GM11168 (cell line): ENCODE data around the gene SIPA1.
"Not testable (repeated sequence)": the region's sequence is repeated elsewhere in the genome, so short reads cannot be mapped to it uniquely, and the experiment has no call there.

ENCODE experiments used
- in situ Hi-C: fragments of 300-500 bp; cut with MboI; formaldehyde crosslinking; loops from one replicate; pipeline ENCODE4 v1.12.0; 2022; ENCODE audit warnings: low sequenced_read_pairs; ENCODE audit not compliant: unreplicated experiment

SIPA1 gene

DNA sequence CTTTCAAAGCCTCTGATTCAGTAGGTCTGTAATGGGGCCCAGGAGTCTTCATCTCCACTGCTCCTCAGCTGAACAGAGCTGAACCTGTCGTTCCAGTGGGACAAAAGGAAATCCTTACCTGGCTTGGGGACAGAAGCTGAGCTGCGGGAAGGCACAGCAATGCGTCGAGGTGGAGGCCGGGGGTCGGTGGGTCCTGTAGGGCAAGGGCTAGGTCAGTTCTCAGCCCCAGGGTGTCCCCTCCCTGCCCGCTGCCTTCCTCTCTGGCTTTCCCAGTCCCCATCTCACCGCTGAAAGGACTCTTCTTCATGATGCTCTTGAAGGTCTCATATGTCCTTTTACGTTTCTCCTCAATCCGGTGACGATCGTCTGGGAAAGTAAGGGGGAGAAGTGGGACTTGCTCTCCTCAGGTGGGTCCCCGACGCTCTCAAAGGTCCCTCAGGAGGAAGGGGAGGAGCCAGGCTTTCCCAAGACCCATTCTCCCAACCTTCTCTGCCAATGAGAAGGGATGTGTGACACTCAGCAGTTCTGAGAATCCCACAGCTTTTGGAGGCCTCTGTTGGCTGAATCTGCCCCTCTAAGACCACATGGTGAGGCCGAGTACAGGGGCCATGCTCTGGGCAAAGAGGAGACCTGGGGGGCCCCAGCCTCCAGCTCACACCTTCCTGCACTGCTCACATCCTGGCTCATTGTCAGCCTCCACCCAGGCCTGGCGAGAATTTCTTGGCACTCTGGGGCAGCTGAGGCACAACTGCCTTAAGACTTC is 17.9 kb downstream of the SIPA1 start:
- in situ Hi-C loops = no loop called here

- in situ Hi-C loops = no loop called here
Measured at GRCh38 chr11:65657426-65657825, 19.5 kb downstream of the SIPA1 start.

GRCh38 chr11:65658174-65659021 is 20.5 kb downstream of the SIPA1 start:
- in situ Hi-C loops = no loop called here

DNA sequence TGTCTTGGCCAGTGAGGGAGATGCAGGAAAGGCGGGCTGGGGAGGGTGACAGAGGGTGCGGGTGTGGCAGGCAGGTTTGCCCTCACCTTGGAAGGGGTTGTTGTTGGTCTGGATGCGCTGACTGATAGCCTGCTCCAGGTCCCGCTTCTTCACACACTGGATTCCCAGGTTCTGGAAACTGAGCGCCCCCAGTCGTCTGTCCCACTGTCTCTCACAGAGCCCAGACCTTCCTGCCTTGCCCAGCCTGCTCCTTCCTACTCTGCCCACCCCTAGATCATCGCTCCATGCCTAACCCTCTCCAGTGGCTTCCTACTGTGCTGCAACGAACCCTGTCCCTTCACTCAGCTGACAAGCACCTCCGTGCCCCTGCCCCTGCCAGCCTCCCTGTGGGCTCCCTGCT is 22.1 kb downstream of the SIPA1 start:
- in situ Hi-C loops = no loop called here

DNA sequence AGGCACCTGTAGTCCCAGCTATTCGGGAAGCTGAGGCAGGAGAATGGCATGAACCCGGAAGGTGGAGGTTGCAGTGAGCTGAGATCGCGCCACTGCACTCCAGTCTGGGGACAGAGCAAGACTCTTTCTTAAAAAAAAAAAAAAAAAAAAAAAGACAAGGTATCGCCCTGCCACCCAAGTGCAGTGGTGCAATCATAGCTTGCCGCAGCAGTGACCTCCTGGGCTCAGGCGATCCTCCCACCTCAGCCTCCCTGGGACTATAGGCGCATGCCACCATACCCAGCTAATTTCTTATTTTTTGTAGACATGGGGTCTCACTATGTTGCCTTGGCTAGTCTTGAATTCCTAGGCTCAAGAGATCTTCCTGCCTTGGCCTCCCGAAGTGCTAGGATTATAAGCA is 23.0 kb downstream of the SIPA1 start:
- in situ Hi-C loops = not testable (repeated sequence)

DNA sequence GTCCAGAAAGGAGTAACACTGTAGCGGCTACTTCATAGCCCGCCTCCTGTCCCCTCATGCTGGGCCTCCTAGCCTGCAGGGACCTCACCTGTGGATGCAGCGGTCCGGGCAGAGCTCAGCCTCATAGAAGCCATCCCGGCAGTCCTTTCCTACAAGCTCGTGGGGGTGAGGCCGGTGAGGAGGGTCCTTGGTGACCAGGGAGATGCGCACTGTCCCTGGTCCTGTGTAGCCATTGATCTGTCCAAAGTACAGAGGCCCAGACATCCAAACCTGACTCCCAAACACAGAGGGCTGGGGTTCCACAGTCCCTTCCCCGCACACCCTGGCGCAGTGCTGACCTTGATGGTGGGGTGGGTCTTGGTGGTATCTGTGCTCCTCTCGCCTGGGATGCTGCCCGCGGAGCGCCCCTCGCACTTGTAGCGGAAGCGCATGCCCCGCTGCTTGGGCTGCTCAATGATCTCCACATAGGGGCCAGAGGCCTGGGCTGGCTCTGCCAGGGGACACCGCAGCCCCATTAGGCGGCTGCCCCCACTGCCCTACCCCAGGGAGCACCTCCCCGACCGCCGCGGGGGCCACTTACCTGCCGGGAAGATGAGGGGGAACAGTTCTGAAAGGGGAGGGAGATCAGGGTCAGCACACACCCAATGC is 23.8 kb downstream of the SIPA1 start:
- in situ Hi-C loops = no loop called here

DNA sequence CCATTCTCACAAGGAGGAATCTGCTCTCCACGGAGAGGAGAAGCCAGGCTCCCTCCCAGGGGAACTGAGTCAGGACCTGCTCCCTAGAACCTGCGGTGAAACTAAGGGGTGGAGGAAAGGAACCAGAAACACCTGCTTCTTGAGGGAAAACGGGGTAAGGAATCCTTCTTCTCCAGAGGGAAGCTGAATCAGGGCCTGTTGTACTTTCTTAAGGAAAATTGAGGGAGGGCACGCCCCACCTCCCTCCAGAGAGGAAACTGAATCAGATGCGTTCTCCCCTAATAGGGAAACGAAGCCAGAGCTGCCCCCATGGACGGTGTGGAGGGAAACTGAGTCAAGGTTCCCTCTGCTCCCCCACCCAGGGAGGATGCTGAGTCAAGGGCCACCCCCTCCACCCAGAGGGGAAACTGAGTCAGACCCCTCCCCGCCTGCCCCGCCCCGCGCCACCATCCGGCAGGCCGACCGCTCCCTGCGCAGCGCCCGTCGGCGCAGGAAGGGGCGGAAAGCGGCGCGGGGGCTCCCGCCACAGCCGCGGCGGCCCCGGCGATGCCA is 24.4 kb downstream of the SIPA1 start:
- in situ Hi-C loops = no loop called here

GRCh38 chr11:65662799-65663638 is 25.1 kb downstream of the SIPA1 start, which contains the start of gene RELA:
Gene RELA (minus strand): TSS chr11:65662916. CDS start chr11:65662832, 84 bp downstream.
- in situ Hi-C loops = no loop called here

- in situ Hi-C loops = no loop called here
Measured at GRCh38 chr11:65663639-65664200, 25.8 kb downstream of the SIPA1 start.

DNA sequence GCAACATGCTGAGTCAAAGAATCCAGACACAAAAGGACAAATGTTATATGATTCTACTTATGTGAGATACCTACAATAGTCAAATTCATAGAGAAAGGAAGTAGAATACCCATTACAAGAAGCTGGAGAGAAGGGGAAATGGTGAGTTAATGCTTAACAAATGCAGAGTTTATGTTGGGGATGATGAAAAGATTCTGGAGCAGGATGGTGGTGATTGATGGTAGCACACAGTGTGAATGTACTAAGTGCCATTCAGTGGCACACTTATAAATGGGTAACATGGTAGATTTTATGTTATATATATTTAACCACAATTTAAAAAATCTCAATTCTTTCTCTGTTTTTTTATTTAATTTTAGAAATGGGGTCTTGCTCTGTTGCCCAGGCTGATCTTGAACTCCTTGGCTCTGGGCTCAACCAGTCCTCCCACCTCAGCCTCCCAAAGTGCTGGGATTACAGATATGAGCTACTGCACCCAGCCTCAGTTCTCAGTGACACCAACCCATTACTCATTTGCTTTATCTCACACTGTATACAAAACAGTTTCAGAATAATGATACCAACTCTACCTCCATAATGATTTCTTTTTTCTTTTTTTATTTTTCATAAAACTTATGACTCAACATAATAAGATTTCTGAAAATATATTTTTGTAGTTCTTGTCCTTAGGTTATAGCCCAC is 34.4 kb downstream of the SIPA1 start:
- in situ Hi-C loops = no loop called here

DNA sequence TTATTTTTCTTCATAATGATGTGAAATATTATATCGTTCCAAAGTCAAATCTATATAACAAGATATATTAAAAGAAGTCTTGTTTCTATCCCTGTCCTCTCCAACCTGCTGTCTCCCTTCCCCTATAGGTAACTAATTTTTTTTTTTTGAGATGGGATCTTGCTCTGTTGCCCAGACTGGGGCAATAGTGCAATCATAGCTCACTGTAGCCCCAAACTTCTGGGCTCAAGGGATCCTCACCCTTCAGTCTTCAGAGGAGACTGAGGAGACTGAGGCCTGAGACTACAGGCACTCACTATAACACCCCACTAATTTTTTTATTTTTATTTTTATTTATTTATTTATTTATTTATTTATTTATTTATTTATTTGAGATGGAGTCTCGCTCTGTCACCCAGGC is 35.1 kb downstream of the SIPA1 start:
- in situ Hi-C loops = no loop called here

DNA sequence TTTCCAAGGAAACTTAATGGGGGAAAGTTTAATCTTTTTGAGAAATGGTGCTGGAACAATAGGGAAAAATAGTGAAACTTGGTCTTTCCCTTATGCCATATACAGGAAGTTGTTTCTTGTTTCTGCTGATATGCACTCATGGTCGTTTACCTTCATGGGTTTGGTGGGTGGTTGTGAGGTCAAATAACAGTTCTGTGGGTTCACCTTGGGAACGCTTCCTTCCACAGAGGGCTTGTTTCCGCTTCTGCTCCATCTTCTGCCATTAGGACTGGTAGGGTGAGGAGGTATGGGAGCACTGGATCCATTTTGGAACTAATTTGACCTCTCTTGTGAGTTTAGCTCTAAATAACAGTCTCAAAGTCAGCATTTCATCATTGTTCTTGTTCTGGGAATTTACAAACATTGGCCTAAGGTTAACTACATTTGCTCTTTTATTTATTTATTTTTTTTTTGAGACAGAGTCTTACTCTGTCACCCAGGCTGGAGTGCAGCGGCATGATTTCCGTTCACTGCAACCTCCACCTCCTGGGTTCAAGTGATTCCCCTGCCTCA is 42.4 kb downstream of the SIPA1 start:
- in situ Hi-C loops = no loop called here

DNA sequence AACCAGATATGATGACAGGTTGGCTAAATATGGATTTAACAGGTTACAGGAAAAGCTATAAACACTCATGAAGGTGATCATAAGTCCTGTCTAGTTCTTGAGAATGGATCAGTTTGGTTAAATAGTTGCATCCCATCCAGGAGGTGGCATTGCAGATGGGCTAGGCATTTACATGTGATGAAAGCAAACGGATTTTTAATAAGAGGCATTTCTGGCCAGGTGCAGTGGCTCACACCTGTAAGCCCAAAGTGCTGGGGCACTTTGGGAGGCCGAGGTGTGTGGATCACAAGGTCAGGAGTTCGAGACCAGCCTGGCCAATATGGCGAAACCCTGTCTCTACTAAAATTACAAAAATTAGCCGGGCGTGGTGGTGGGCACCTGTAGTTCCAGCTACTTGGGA is 45.6 kb downstream of the SIPA1 start:
- in situ Hi-C loops = not testable (repeated sequence)

DNA sequence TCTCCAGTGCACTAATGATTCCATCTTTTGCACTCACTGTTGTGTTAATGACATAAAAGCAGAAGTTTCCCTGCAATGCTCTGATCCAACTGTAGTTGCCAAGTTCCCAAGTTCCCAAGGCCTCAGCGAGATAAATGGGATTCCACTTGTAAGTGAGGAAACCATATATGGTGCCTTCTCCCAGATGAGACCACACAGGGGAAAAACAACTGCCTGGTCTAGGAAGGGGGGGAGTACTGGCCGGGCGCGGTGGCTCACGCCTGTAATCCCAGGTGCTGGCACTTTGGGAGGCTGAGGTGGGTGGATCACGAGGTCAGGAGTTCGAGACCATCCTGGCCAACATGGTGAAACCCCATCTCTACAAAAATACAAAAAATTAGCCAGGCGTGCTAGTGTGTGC is 48.1 kb downstream of the SIPA1 start:
- in situ Hi-C loops = no loop called here

GRCh38 chr11:65691847-65692246 is 53.9 kb downstream of the SIPA1 start:
- in situ Hi-C loops = not testable (repeated sequence)

DNA sequence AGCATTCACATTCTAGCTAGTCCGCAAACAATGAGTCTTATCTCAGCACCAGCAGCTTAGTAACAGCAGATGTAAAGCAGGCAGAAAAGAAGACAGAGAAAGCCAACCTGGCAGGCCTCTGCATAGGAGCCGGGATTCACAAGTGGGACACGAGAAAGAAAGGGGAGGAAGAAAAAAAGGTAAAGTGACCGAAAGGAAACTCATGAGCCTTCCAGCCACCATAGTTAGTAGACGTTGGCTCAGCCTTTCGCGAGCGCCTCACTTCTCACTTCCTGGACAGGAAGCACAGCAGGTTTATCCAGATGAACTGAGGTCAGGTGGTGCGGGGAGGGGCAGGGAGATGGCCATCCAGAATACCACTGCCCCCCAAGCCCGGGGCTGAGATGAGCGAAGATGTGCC is 54.5 kb downstream of the SIPA1 start:
- in situ Hi-C loops = no loop called here

GRCh38 chr11:65695459-65696241 is 57.7 kb downstream of the SIPA1 start:
- in situ Hi-C loops = no loop called here
